ENCODE results near the gene AMBRA1.

AMBRA1 gene

DNA sequence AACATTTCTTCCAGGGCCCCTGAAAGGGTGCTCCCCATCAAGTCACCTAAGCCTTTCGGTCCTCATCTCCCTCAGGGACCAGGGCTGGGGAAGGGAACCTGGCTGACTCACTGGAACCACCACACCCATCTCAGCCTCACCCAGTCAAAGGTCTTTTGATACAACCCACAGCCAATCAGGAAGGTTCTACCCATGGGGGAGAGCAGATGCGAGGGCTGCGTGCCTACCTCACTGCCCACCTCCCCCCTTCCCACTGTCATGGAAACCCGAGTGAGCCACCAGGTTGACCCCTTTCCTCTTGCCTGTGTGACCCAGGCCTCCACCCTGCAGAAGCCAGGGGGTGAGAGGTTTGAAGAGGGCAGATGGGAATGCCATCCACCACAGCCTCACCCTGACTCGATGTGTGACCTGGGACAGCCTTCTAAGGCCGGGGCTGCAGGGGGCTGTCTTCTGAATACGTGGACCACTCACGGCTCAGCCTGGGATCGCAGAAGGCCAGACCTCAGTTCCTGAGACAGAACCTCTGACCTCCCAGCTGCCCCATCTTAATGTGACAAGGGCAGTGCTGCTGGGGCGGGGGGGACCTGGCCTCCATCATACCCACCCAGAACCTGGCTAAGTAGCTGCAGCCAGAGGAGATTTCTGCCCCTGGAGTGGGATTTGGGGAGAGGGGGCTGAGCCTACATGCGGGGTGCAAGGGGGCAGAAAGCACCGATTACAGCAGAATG, 209.7 kb downstream of the AMBRA1 start:
- no peak overlapping the region for H3K27ac ChIP-seq
- H2AFZ ChIP-seq: no peak overlapping the region
- H3K4me2 ChIP-seq (ENCODE audit: low read length): no peak overlapping the region
- no peaks in the 10 kb centered on the region for H3K79me2 ChIP-seq
- no peaks in the 10 kb centered on the region for H3K27me3 ChIP-seq (ENCODE audit: control insufficient read depth, insufficient read depth, low read length)
- peaks cover 7% of the 10 kb centered on the region for H3K4me1 ChIP-seq
- no peak overlapping the region for H3K4me3 ChIP-seq (ENCODE audit: low read depth, low read length)
- H3K36me3 ChIP-seq (ENCODE audit: control insufficient read depth, insufficient read depth, low read length): no peaks in the 10 kb centered on the region
- no peak overlapping the region for H3K9ac ChIP-seq
- H3K9me3 ChIP-seq (ENCODE audit: control insufficient read depth, low read length): no peaks in the 10 kb centered on the region
- no peak for TF ChIP-seq CTCF (IDR thresholded peaks at IDR 0.05)

DNA sequence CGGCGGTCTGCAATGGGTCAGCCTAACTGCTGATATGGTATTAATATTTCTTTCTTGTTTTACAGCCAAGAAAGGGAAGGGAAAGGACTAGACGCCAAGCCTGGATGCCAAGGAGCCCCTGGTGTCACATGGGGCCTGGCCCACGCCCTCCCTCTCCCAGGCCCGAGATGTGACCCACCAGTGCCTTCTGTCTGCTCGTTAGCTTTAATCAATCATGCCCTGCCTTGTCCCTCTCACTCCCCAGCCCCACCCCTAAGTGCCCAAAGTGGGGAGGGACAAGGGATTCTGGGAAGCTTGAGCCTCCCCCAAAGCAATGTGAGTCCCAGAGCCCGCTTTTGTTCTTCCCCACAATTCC, 210.4 kb downstream of the AMBRA1 start:
- Histone ChIP-seq H3K9me3 (ENCODE audit: control insufficient read depth, low read length) (no peaks in the 10 kb centered on the region), H3K4me3 (ENCODE audit: low read depth, low read length) (no peak overlapping the region), H3K27me3 (ENCODE audit: control insufficient read depth, insufficient read depth, low read length) (no peaks in the 10 kb centered on the region), H3K36me3 (ENCODE audit: control insufficient read depth, insufficient read depth, low read length) (no peaks in the 10 kb centered on the region), H3K27ac (no peak overlapping the region), H3K79me2 (no peaks in the 10 kb centered on the region), H2AFZ (no peak overlapping the region), H3K4me1 (peaks cover 6% of the 10 kb centered on the region), H3K4me2 (ENCODE audit: low read length) (no peak overlapping the region), H3K9ac (no peak overlapping the region)
- no peak for TF ChIP-seq CTCF (IDR thresholded peaks at IDR 0.05)

DNA sequence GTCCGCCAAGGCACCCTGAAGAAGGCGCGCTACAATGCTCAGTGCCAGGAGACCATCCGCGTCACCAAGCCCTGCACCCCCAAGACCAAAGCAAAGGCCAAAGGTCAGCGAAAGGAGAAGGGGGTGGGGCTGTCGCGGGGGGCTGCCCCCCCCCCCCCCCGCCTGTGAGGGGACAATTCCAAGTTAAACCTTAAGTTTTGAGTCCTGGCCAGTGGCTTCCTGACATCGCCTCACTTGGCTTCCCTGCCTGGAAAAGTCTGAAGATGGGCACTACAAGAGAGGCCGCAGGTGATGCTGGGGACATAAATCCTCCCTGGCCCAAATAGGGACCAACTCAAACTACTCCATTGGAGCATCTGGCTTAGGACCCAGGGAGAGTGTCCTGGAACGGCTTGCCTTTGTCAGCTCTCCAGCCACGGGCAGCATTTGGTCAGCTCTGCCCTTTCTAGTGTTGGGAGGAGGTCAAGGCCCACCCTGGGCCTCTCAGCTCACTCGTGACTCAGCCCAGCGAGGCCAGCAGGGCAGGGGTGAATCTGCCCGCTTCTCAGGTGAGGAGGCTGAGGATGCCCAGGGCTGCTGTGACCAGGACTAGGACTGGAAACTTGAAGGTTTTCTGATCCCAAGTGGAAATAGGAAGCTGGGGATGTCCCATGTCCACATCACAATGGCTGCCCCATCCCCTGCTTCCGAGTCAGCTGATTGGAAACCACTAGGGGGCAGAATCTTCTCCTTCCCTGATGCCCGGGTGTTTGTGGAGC, 211.0 kb downstream of the AMBRA1 start:
- Histone ChIP-seq H3K9me3 (ENCODE audit: control insufficient read depth, low read length) (no peaks in the 10 kb centered on the region), H3K27ac (no peak overlapping the region), H3K4me2 (ENCODE audit: low read length) (no peak overlapping the region), H2AFZ (no peak overlapping the region), H3K4me3 (ENCODE audit: low read depth, low read length) (no peak overlapping the region), H3K36me3 (ENCODE audit: control insufficient read depth, insufficient read depth, low read length) (no peaks in the 10 kb centered on the region), H3K4me1 (peaks cover 1% of the 10 kb centered on the region), H3K27me3 (ENCODE audit: control insufficient read depth, insufficient read depth, low read length) (no peaks in the 10 kb centered on the region), H3K79me2 (no peaks in the 10 kb centered on the region), H3K9ac (no peak overlapping the region)
- peak; percentile 37 for TF ChIP-seq CTCF (IDR thresholded peaks at IDR 0.05)

- H3K9me3 ChIP-seq (ENCODE audit: control insufficient read depth, low read length): no peaks in the 10 kb centered on the region
- no peaks in the 10 kb centered on the region for H3K27me3 ChIP-seq (ENCODE audit: control insufficient read depth, insufficient read depth, low read length)
- peak overlapping the region; percentile 46 for H2AFZ ChIP-seq
- no peaks in the 10 kb centered on the region for H3K79me2 ChIP-seq
- no peaks in the 10 kb centered on the region for H3K4me1 ChIP-seq
- TF ChIP-seq CTCF (IDR thresholded peaks at IDR 0.05): no peak
- H3K27ac ChIP-seq: no peak overlapping the region
- peak overlapping the region; percentile 75 for H3K4me2 ChIP-seq (ENCODE audit: low read length)
- no peak overlapping the region for H3K9ac ChIP-seq
- H3K4me3 ChIP-seq (ENCODE audit: low read depth, low read length): peak overlapping the region; percentile 26
- no peaks in the 10 kb centered on the region for H3K36me3 ChIP-seq (ENCODE audit: control insufficient read depth, insufficient read depth, low read length)
Observed at GRCh38 chr11:46381819-46382645, 211.8 kb downstream of the AMBRA1 start.
